Activated CD4-positive, alpha-beta T cell treated with anti-CD3 and anti-CD28 coated beads for 24 hours (primary cell): Measurements from ENCODE around the gene KLHL9.
"Not testable (repeated sequence)": the region's sequence is repeated elsewhere in the genome, so short reads cannot be mapped to it uniquely, and the experiment has no call there.

Experiments used
- DNase-seq, 2 donors: peaks; one replicate each; pipeline ENCODE4 v3.0.0-alpha.2; 2020; ENCODE audit warnings: low read depth in 2 of 2

KLHL9 gene, protein sequence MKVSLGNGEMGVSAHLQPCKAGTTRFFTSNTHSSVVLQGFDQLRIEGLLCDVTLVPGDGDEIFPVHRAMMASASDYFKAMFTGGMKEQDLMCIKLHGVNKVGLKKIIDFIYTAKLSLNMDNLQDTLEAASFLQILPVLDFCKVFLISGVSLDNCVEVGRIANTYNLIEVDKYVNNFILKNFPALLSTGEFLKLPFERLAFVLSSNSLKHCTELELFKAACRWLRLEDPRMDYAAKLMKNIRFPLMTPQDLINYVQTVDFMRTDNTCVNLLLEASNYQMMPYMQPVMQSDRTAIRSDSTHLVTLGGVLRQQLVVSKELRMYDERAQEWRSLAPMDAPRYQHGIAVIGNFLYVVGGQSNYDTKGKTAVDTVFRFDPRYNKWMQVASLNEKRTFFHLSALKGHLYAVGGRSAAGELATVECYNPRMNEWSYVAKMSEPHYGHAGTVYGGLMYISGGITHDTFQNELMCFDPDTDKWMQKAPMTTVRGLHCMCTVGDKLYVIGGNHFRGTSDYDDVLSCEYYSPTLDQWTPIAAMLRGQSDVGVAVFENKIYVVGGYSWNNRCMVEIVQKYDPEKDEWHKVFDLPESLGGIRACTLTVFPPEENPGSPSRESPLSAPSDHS

DNA sequence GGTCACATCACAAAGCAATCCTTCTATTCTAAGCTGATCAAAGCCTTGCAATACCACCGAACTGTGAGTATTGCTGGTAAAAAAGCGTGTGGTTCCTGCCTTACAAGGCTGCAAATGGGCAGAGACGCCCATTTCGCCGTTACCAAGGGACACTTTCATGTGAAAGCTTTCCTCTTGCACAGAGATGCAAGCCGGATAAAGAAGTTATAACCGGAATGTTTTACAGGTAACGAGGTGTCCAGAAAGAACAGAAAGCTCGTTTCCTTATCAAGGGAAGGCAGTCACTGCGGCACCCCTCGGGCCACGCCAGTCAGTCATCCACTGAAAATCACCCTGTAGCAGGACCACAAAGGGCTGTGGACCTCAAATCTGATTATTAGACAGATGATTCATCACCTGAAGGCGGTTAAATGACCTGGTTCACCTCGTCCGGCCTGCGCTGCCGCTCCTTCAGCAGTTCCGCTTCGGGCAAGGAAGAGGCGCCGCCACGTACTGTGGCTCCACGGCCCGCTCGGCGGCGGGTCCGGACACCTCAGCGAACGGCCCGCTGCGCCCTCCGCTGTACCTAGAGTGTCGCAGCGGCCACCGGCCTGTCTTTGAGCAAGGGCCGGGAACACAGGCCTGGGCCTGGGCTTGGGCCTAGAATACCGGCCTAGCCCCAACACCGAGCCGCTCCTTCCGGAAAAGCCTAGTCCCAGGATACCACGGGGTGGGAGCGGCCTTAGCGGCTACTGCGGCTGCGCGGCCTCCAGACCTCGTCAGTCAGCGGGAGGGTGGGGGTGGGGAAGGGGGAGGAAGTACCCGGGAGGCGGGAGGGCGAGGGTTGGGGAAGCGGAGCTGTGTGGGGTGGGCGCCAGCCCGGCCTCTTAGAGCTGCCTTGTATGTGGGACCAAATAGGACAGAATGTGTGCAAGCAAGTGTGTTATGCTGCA lies at the start of gene KLHL9:
TSS of gene KLHL9 (minus strand) at position 704 of the 932 bp plus-strand sequence. CDS start at position 159, 545 bp downstream.
- peak; percentile 76 to 83 for DNase-seq

DNA sequence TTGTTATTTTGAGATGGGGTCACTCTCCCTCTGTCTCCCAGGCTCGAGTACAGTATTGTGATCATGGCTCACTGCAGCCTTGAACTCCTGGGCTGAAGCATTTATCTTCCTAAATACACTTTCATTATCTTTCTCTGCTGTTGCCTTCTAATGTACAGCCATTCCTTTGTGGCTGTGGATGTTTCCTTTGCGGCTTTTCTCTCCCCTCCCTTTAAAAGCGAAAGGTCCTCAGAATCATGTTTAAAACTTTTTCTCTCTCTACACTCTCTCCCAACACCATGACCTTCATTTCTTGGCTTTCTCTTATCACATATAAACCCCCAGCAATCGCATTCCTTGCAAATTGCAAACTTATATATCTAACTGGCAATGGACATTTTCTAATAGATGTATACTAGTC lies 48.4 kb upstream of the KLHL9 start:
- no peak for DNase-seq

- no peak for DNase-seq
Observed at GRCh38 chr9:21381448-21382339, 46.5 kb upstream of the KLHL9 start.

- not testable (repeated sequence) for DNase-seq
Observed at GRCh38 chr9:21371467-21371866, 36.3 kb upstream of the KLHL9 start.

- DNase-seq: no peak
Observed at GRCh38 chr9:21367957-21368356, 32.8 kb upstream of the KLHL9 start, which contains the start of gene IFNA13. TSS of gene IFNA13 (minus strand) at chr9:21368057. CDS start at chr9:21368010, 47 bp downstream.

DNA sequence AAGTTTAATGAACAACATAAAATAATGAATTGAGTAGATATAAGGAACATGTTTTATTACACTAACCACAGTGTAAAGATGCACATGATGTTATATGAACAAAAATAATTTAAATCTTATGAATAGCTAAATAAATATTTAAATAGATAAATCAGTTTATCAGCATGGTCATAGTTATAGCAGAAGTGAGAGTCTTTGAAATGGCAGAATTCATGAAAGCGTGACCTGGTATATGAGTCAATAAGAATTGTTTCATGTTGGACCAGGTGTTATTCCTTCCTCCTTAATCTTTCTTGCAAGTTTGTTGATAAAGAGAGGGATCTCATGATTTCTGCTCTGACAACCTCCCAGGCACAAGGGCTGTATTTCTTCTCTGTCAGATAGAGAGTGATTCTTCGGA lies 32.0 kb upstream of the KLHL9 start:
- not testable (repeated sequence) for DNase-seq

GRCh38 chr9:21362287-21362686 lies 27.1 kb upstream of the KLHL9 start:
- DNase-seq: no peak

- no peak for DNase-seq
Observed at GRCh38 chr9:21357479-21358460, 22.6 kb upstream of the KLHL9 start.

DNA sequence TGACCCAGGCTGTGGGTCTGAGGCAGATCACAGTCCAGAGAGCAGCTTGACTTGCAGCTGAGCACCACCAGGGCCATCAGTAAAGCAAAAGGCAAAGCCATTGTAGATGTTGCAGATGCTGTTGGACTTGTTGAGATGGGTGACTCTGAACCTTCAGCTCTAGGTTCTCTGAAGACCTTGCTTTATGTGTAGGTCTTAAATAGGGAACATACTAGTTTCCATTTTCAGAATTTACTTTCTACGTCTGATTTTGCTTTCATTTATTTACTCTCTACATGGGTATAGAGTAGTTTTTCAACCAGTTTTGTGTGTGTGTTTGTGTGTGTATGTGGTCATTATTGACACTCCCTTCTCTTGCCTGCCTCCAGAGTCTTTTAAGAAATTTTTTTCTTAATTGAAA lies 15.6 kb upstream of the KLHL9 start, which contains the start of gene IFNA6:
TSS of gene IFNA6 (minus strand) at position 101 of the 400 bp plus-strand sequence. CDS start at position 101, 0 bp downstream.
- no peak for DNase-seq

DNA sequence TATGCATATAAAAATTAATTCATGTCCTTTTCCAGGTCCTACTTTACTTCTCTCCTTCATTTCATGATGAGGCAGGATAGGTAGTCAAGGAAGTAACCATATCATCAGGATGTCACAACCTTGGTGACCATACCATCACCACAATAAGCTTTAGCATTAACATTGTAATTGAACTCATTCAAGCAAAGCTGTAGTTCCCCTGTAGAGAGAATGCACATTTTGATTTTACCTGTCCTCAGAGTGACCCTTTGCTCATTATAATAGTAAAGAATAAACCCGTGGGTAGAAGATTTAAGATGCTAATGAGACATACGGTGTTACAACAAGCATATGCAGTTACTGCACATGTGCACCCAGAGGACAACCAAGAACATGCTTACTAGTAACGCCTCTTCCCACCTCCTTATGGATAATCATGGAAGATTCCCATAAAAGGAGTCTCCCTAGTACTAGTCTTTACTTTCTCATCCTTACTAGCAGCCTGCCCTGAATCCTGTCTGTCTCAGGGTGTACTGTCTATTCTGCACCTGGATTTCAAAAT lies 13.3 kb upstream of the KLHL9 start:
- DNase-seq: no peak

DNA sequence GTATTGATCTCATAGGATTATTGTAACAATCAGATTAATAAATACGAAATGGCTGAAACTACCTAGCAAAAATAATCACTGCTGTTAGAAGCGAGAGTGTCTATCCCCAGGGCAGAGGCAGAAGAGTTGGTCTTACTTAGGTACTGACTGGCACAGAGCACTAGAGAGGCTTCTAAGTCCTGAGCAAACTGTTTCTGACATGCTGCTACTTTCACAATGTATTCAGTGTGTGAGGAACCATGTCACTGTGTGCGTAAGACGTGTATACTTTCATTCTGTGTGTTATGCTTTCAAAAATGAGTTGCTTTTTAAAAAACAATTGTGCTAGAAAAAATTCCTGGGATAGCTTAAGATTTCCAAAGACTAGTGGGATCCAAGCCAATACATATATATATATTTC lies 5.5 kb upstream of the KLHL9 start:
- DNase-seq: no peak

DNA sequence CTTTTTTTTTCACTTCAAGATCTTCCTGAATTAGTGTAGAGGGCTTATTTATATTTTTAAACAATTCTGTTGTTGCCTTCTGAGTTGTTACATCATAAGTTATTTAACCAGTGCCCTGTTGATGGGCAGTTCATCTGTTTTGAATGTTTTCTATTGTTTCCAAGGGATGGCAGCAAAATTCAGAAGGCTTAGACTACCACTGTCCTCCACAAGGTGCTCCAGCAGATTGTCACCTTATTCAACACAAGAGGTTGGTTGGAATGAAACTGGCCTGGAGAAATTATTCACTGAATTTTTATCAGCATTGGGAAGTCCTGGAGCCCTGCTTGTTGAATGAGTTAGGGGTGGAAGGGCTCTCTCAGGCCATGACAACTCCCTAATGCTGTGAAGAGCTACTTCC lies 1.3 kb upstream of the KLHL9 start:
- DNase-seq: no peak

GRCh38 chr9:21333226-21333625 lies 2.0 kb downstream of the KLHL9 start:
- no peak for DNase-seq

DNA sequence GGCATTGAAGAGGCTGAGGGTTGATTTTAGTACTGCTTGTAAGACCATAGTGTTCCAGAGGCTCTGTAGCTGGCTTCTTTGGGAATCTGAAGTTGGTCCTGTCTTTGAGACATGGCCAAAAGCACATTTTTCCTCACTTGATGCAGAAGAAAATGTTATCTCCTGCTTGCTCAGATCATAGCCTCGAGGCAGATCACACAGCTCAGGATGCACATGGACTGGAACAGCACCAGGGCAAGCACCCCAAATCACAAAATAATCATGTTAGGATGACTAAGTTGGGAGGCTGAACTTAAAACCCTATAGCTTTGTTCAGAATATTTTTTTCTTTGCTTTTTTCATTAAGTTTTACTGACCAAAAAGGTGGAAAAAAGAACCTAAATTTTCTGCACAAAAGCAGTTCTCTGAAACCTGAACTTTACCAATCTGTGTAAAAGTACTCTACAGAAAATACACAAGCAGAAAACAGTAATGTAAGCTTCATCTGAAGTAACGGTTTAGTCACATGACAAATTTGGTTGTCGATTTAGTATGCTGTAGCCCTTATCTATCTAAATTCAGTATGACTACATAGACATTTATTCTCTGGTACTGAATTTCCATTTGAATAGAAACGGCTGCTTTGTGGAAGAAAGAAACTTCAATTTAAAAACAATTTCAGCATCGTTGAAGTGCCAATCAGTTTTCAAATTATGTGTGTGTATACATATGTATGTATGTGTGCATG lies 3.4 kb downstream of the KLHL9 start:
- DNase-seq: no peak

GRCh38 chr9:21326526-21327139 lies 8.6 kb downstream of the KLHL9 start:
- DNase-seq: no peak

DNA sequence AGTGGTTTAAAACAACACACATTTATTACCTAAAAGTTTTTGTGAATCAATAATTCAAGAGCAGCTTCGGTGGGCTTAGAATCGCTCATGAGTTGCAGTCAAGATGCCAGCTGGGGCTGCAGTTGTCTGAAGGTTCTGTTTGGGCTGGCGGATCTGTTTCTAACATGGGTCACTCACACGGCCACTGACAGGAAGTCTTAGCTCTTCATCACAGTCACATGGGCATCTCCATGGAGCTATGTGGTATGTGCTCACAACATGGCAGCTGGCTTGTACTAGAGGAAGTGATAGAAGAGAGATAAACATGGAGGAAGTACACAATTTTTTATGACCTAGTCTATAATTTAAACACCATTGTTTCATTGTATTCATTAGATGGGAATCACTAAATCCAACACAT lies 11.2 kb downstream of the KLHL9 start:
- DNase-seq: no peak

DNA sequence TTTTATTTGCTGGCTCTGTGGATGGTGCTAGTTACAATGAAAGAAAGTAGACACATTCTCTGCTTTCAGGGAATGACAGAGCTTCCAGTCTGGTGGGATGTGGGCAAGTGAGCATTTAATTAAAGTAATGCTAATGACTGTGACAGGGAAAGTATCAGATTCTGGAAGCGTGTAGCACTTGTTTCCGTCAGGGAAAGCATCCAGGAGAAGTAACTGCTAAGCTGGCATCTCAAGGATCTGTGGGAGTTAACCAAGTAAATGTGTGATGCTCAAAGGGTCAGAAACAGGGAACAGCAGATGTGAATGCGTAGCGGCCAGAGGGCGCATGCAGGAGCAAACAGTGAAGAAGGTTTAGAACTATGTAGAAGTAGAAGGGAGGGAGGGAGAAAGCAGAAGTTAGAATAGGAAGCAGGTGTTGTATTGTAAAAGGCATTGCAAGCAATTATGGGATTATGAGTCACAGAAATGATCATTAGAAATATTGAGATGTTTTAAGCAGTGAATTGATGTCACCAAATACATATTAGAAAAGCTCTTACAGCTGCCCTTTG lies 12.2 kb downstream of the KLHL9 start:
- DNase-seq: no peak

GRCh38 chr9:21320465-21320864 lies 14.7 kb downstream of the KLHL9 start:
- no peak for DNase-seq
